Colonic mucosa (tissue), 4 donors: ENCODE data around the gene IL15RA. TPM values are rescaled to one million over a fixed set of nuclear protein-coding genes. Genes with fewer than 3 reads are reported as not detected.

Source experiments
- DNase-seq: peaks from one replicate; pipeline ENCODE4 v3.0.0-alpha.2; 2020
- H3K27ac ChIP-seq: fragments of 200-600 bp; one replicate; pipeline ENCODE4 v1.8.0; 2021
- H3K27me3 ChIP-seq: fragments of 200-600 bp; one replicate; pipeline ENCODE4 v1.8.0; 2021
- H3K36me3 ChIP-seq: fragments of 200-600 bp; one replicate; pipeline ENCODE4 v1.8.0; 2021
- H3K4me1 ChIP-seq: fragments of 200-600 bp; one replicate; pipeline ENCODE4 v1.8.0; 2021; ENCODE audit warnings: mild to moderate bottlenecking
- H3K4me3 ChIP-seq: fragments of 200-600 bp; one replicate; pipeline ENCODE4 v1.8.0; 2021
- H3K9ac ChIP-seq, 2 donors: one replicate each; pipeline ENCODE4 v1.7.0; 2013; ENCODE audit warnings: control low read depth in 2 of 2, low read depth in 2 of 2, low read length in 2 of 2
- H3K9me3 ChIP-seq: fragments of 200-600 bp; one replicate; pipeline ENCODE4 v1.8.0; 2021
- intact Hi-C: fragments of 100-400 bp; cut with DNase I; formaldehyde crosslinking; loops from one replicate; pipeline ENCODE4 v1.14.1; 2022
- total RNA-seq, 2 donors: library from RNA; stranded (reverse); fragmentation: NEBNext Ultra II Directional in 1 of 2; extraction: Animal tissue kit (Norgen Biotek cat#: 25700) in 1 of 2; gene quantifications; one replicate each; pipeline ENCODE4 v1.2.1, GENCODE V29; 2021
- TF ChIP-seq, protein P1 (sequence below): fragments of 200-600 bp; IDR thresholded peaks from one replicate; pipeline ENCODE4 v1.8.0; 2022; ENCODE audit warnings: antibody characterized with exemption, mild to moderate bottlenecking
- donor health status: healthy.
- donor health status: DM: no; HTN: no; CAD: no.
- donor health status: DM: no; HTN: no; CAD: no.

The IL15RA gene
- total RNA-seq, 2 donors from 2014 or later: 11.5 to 16.0 TPM

DNA sequence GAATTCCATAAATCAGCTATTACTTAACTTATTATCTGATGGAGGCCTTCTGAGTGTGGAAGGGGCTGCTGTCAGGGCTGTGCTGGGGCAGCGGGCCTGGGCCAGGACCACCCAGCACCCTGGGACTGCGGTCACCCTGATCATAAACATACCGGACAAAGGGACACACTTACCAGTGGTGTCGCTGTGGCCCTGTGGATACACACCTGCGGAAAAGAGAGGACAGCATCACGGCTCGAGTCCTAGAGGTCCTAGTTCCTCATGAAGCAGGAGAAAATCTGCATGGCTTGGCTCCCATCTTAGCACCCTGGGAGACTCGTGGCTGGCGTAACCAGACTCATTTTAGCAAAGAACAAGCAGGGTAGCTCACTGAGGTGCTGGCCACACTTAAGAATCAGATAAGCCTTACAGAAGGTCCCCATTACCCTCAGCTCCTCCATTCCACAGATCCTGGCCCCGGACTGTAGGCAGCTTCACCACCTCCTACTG, 17.7 kb downstream of the IL15RA start:
- DNase-seq: no peak
- Histone ChIP-seq H3K9me3 (no peaks in the 10 kb centered on the region), H3K27me3 (no peaks in the 10 kb centered on the region), H3K9ac (no peak overlapping the region), H3K27ac (no peak overlapping the region), H3K4me1 (no peaks in the 10 kb centered on the region), H3K4me3 (no peak overlapping the region), H3K36me3 (peaks cover 3% of the 10 kb centered on the region)
- intact Hi-C loops: no loop called here
- TF ChIP-seq, protein P1, sequence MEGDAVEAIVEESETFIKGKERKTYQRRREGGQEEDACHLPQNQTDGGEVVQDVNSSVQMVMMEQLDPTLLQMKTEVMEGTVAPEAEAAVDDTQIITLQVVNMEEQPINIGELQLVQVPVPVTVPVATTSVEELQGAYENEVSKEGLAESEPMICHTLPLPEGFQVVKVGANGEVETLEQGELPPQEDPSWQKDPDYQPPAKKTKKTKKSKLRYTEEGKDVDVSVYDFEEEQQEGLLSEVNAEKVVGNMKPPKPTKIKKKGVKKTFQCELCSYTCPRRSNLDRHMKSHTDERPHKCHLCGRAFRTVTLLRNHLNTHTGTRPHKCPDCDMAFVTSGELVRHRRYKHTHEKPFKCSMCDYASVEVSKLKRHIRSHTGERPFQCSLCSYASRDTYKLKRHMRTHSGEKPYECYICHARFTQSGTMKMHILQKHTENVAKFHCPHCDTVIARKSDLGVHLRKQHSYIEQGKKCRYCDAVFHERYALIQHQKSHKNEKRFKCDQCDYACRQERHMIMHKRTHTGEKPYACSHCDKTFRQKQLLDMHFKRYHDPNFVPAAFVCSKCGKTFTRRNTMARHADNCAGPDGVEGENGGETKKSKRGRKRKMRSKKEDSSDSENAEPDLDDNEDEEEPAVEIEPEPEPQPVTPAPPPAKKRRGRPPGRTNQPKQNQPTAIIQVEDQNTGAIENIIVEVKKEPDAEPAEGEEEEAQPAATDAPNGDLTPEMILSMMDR: no peak

DNA sequence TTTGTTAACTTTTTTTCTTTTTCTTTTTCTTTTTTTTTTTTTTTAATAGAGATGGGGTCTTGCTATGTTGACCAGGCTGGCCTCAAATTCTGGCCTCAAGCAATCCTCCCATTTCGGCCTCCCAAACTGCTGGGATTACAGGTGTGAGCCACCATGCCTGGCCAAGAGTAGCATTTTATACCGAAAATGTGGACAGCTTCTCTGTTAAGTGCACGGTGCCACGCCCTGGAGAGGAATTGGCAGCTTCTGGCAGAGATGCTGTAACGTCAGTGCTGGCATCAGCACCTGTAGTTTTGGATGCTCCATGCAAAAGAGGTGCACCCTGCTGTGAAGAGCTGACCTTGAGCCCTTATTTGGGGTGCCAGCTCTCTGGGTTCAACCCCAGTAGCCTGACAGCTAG, 18.2 kb downstream of the IL15RA start:
- Histone ChIP-seq H3K9ac (no peak overlapping the region), H3K4me3 (no peak overlapping the region), H3K9me3 (no peaks in the 10 kb centered on the region), H3K27me3 (no peaks in the 10 kb centered on the region), H3K36me3 (peaks cover 3% of the 10 kb centered on the region), H3K27ac (no peak overlapping the region), H3K4me1 (no peaks in the 10 kb centered on the region)
- TF ChIP-seq, protein P1: no peak
- no peak for DNase-seq
- intact Hi-C loops: no loop called here

DNA sequence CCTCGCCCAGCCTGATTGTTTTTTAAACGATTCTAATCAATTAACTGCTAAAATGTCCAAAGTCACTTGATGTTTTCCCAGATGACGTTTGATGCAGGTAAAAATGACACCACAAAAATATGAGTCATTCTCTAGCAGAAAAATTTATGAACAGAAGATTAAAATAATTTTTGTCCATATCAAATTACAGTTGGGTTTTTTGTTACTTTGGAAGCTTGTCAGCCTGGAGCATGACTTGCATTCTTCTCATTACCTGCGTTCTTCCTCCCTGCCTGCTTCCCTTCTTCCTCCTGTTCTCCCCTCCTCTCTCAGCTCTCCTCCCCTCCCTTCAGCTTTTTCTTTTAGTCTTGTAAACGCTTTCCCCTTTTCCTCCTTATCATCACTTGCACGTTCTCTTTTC, 18.7 kb downstream of the IL15RA start:
- no peak overlapping the region for H3K4me3 ChIP-seq
- H3K9ac ChIP-seq: no peak overlapping the region
- no peaks in the 10 kb centered on the region for H3K27me3 ChIP-seq
- H3K27ac ChIP-seq: no peak overlapping the region
- no peaks in the 10 kb centered on the region for H3K9me3 ChIP-seq
- H3K36me3 ChIP-seq: peaks cover 3% of the 10 kb centered on the region
- no peaks in the 10 kb centered on the region for H3K4me1 ChIP-seq
- no peak for DNase-seq
- TF ChIP-seq, protein P1: no peak
- intact Hi-C loops: no loop called here

DNA sequence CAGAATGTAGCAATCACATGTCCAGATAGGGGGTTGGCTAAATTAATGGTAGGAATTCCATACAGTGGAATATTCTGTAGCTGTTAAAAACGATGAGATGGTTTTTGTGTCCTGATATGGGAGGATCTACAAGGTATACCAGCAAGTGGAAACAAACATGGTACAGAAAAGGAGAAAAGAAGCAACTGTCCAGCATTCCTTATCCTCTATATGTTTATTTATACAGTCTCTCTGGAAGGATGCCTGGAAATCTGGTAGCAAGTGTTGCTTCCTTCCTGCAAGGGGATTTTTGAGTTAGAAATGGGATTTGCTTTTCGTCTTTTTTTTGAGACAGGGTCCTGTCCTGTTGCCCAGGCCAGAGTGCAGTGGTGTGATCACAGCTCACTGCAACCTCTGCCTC, 19.3 kb downstream of the IL15RA start:
- no peaks in the 10 kb centered on the region for H3K9me3 ChIP-seq
- no peak overlapping the region for H3K9ac ChIP-seq
- no peaks in the 10 kb centered on the region for H3K27me3 ChIP-seq
- intact Hi-C loops: no loop called here
- peaks cover 3% of the 10 kb centered on the region for H3K36me3 ChIP-seq
- TF ChIP-seq, protein P1: no peak
- H3K4me1 ChIP-seq: no peaks in the 10 kb centered on the region
- no peak for DNase-seq
- H3K4me3 ChIP-seq: no peak overlapping the region
- H3K27ac ChIP-seq: no peak overlapping the region

DNA sequence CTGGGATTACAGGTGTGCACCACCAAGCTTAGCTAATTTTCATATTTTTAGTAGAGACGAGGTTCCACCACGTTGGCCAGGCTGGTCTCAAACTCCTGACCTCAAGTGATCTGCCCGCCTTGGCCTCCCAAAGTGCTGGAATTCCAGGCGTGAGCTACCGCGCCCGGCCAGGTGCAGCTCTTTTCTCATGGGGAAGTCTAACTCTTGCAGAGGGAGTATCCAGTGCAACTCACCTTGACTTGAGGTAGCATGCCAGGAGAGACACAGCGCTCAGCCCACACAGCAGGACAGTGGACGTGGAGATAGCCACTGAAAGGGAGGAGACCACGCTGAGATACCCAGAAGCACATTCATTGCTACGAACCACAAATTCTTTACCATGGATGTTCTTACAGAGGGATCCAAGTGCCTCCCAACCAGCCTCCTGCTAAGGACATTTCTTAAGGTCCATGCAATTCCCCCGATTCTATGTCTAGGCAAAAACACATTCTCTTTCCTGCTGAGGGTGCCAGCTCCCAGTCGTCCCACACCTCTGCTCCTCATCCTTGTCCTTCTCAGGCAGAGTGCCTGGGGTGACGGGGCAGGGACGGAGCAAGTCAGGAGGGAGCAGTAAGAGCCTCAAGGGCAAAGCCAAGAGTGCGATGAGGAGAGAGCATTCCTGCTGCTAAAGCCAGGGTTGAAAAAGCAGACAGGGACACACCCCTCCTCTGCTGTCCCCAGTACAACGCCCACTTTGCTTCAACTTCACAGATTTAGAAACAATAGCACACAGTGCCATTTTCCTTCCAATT, 21.0 kb downstream of the IL15RA start:
- peaks cover 3% of the 10 kb centered on the region for H3K36me3 ChIP-seq
- H3K27me3 ChIP-seq: no peaks in the 10 kb centered on the region
- H3K9me3 ChIP-seq: no peaks in the 10 kb centered on the region
- H3K9ac ChIP-seq: no peak overlapping the region
- intact Hi-C loops: no loop called here
- H3K27ac ChIP-seq: no peak overlapping the region
- H3K4me1 ChIP-seq: no peaks in the 10 kb centered on the region
- no peak for DNase-seq
- H3K4me3 ChIP-seq: no peak overlapping the region
- TF ChIP-seq, protein P1: no peak
